Brain microvascular endothelial cell (primary cell): ENCODE data around the gene EYS.

Source experiments
- DNase-seq: peaks from one replicate; pipeline ENCODE4 v3.0.0-alpha.2; 2020
- H3K27ac ChIP-seq: fragments of 250-450 bp; sonication (Bioruptor Pico); 2 replicates; pipeline ENCODE4 v1.5.1; 2020; ENCODE audit warnings: mild to moderate bottlenecking, moderate library complexity
- H3K27me3 ChIP-seq: fragments of 250-450 bp; sonication (Bioruptor Pico); replicated peaks from 2 replicates; pipeline ENCODE4 v1.5.1; 2020; ENCODE audit warnings: mild to moderate bottlenecking
- H3K36me3 ChIP-seq: fragments of 250-450 bp; sonication (Bioruptor Pico); replicated peaks from 2 replicates; pipeline ENCODE4 v1.5.1; 2020; ENCODE audit warnings: mild to moderate bottlenecking
- H3K4me3 ChIP-seq: 2 replicates; pipeline ENCODE4 v1.5.1; 2011; ENCODE audit warnings: low read depth, mild to moderate bottlenecking, control low read depth, low read length, moderate library complexity
- CTCF ChIP-seq: IDR thresholded peaks from 2 replicates; pipeline ENCODE4 v1.5.1; 2011; ENCODE audit warnings: low read depth, mild to moderate bottlenecking, moderate library complexity, low read length, control low read depth, inconsistent platforms; ENCODE audit errors: missing control alignments
- in situ Hi-C: cut with HindIII; loops from 2 replicates; pipeline ENCODE4 v1.10.0; 2017; ENCODE audit warnings: low sequenced_read_pairs, low pct_ligation_motif_present

The EYS gene

DNA sequence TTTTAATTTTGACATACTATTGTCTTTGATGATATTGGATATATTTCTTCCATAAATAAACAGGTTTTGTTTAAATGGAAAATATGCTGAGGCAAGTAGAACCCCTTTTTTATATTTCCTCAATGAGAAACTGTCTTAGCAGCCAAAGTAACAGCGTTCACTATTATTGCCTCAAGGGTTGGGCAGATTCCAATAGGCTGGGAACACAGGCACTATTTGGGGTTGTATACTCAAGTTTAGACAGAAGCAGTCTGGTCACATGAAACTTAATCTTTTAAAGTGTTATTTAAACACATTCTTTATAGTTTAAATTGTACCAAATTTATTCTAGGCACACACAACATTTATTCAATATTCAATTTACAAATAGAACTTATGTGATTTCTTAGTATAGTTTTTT is 520.2 kb downstream of the EYS start:
- Histone ChIP-seq H3K27ac (no peak overlapping the region), H3K36me3 (no peaks in the 10 kb centered on the region), H3K27me3 (no peaks in the 10 kb centered on the region), H3K4me3 (no peak overlapping the region)
- in situ Hi-C loops, result no loop called here
- no peak for DNase-seq
- TF ChIP-seq CTCF, result no peak

- Histone ChIP-seq H3K27me3 (no peaks in the 10 kb centered on the region), H3K36me3 (no peaks in the 10 kb centered on the region), H3K27ac (no peak overlapping the region), H3K4me3 (no peak overlapping the region)
- in situ Hi-C loops, result no loop called here
- TF ChIP-seq CTCF, result no peak
- peak; percentile 49 for DNase-seq
These were observed 524.3 kb downstream of the EYS start for GRCh38 chr6:65182681-65183080.

- no peak overlapping the region for H3K27ac ChIP-seq
- DNase-seq, result no peak
- no peaks in the 10 kb centered on the region for H3K36me3 ChIP-seq
- no peaks in the 10 kb centered on the region for H3K27me3 ChIP-seq
- H3K4me3 ChIP-seq, result no peak overlapping the region
- in situ Hi-C loops, result no loop called here
- no peak for TF ChIP-seq CTCF
These were observed 536.8 kb downstream of the EYS start for GRCh38 chr6:65170273-65170672.

GRCh38 chr6:65161661-65162060 is 545.4 kb downstream of the EYS start:
- in situ Hi-C loops, result no loop called here
- no peaks in the 10 kb centered on the region for H3K27me3 ChIP-seq

GRCh38 chr6:65157025-65157424 is 550.0 kb downstream of the EYS start:
- H3K27ac ChIP-seq, result no peak overlapping the region
- no peaks in the 10 kb centered on the region for H3K27me3 ChIP-seq
- H3K4me3 ChIP-seq, result no peak overlapping the region
- H3K36me3 ChIP-seq, result no peaks in the 10 kb centered on the region
- in situ Hi-C loops, result no loop called here
- no peak for TF ChIP-seq CTCF
- no peak for DNase-seq

More at GRCh38 chr6:65161661-65162060, 545.4 kb downstream of the EYS start:
- Histone ChIP-seq H3K4me3 (no peak overlapping the region), H3K27ac (no peak overlapping the region), H3K36me3 (no peaks in the 10 kb centered on the region)
- DNase-seq, result no peak
- TF ChIP-seq CTCF, result no peak

DNA sequence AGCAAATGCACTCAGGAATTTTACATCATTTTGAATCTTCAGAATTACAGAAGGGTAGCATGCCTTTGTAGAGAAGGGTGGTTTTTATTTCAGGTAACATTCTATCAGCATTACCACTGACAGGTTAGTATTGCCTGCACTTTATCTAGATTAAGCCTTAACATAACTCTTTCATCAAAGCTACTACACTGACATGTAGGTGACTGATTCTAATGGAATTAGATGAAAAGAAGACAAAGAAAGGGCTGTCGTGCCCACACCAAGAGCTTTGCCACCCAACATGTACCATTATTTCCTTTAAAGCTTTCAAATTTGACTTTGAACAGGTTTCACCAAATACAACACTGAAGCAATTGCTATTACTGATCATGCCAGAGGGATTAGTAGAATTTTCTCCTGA is 551.9 kb downstream of the EYS start:
- no peaks in the 10 kb centered on the region for H3K36me3 ChIP-seq
- H3K27me3 ChIP-seq, result no peaks in the 10 kb centered on the region
- no peak overlapping the region for H3K27ac ChIP-seq
- no peak overlapping the region for H3K4me3 ChIP-seq
- no peak for DNase-seq
- TF ChIP-seq CTCF, result no peak
- in situ Hi-C loops, result no loop called here
